Activated CD4-positive, alpha-beta T cell treated with anti-CD3 and anti-CD28 coated beads, Interleukin-2, amount 50 U/mL, for 16 hours (primary cell): Measurements from ENCODE around the gene CYB5A.
"Not testable (repeated sequence)": the region's sequence is repeated elsewhere in the genome, so short reads cannot be mapped to it uniquely, and the experiment has no call there.

Experiments used
- DNase-seq: peaks from one replicate; pipeline ENCODE4 v3.0.0-alpha.2; 2020

Gene CYB5A

GRCh38 chr18:74291771-74292540 lies at the start of gene CYB5A:
Gene CYB5A (minus strand): TSS chr18:74291963. CDS start chr18:74291875, 88 bp downstream.
- DNase-seq, result peak; percentile 97

GRCh38 chr18:74337912-74338309 lies 46.1 kb upstream of the CYB5A start:
- no peak for DNase-seq

GRCh38 chr18:74337155-74337911 lies 45.6 kb upstream of the CYB5A start:
- no peak for DNase-seq

- DNase-seq, result no peak
Observed at GRCh38 chr18:74336656-74337055, 44.9 kb upstream of the CYB5A start.

- no peak for DNase-seq
Observed at GRCh38 chr18:74334242-74334893, 42.6 kb upstream of the CYB5A start.

- no peak for DNase-seq
Observed at GRCh38 chr18:74333091-74333490, 41.3 kb upstream of the CYB5A start.

- DNase-seq, result no peak
Observed at GRCh38 chr18:74331404-74331803, 39.6 kb upstream of the CYB5A start.

- DNase-seq, result no peak
Observed at GRCh38 chr18:74329688-74330205, 38.0 kb upstream of the CYB5A start.

GRCh38 chr18:74328206-74328605 lies 36.4 kb upstream of the CYB5A start:
- DNase-seq, result no peak

- not testable (repeated sequence) for DNase-seq
Observed at GRCh38 chr18:74326791-74327190, 35.0 kb upstream of the CYB5A start.

GRCh38 chr18:74326231-74326630 lies 34.5 kb upstream of the CYB5A start:
- no peak for DNase-seq

GRCh38 chr18:74316257-74317170 lies 24.8 kb upstream of the CYB5A start:
- no peak for DNase-seq

GRCh38 chr18:74315464-74316256 lies 23.9 kb upstream of the CYB5A start, which contains the start of gene C18orf63:
Gene C18orf63 (plus strand): TSS chr18:74315839. CDS start chr18:74317866, 2,027 bp downstream.
- no peak for DNase-seq

- DNase-seq, result no peak
Observed at GRCh38 chr18:74314759-74315463, 23.1 kb upstream of the CYB5A start.

GRCh38 chr18:74311000-74311399 lies 19.2 kb upstream of the CYB5A start:
- DNase-seq, result no peak

- DNase-seq, result no peak
Observed at GRCh38 chr18:74310411-74310810, 18.6 kb upstream of the CYB5A start.

GRCh38 chr18:74303936-74304335 lies 12.2 kb upstream of the CYB5A start:
- DNase-seq, result no peak

GRCh38 chr18:74303306-74303705 lies 11.5 kb upstream of the CYB5A start:
- no peak for DNase-seq

GRCh38 chr18:74299746-74300145 lies 8.0 kb upstream of the CYB5A start:
- no peak for DNase-seq

GRCh38 chr18:74299162-74299561 lies 7.4 kb upstream of the CYB5A start:
- DNase-seq, result no peak

- DNase-seq, result no peak
Observed at GRCh38 chr18:74294526-74294925, 2.8 kb upstream of the CYB5A start.
